Measurements from ENCODE around the gene COMMD3. TPM values are rescaled to one million over a fixed set of nuclear protein-coding genes. Genes with fewer than 3 reads are reported as not detected.

COMMD3 gene
- total and polyA plus RNA-seq, 2 of the 8 experiments (the other 6 are each of a cell fraction or from before 2014, with no cell fraction given), result 2.3 to 2.7 TPM

DNA sequence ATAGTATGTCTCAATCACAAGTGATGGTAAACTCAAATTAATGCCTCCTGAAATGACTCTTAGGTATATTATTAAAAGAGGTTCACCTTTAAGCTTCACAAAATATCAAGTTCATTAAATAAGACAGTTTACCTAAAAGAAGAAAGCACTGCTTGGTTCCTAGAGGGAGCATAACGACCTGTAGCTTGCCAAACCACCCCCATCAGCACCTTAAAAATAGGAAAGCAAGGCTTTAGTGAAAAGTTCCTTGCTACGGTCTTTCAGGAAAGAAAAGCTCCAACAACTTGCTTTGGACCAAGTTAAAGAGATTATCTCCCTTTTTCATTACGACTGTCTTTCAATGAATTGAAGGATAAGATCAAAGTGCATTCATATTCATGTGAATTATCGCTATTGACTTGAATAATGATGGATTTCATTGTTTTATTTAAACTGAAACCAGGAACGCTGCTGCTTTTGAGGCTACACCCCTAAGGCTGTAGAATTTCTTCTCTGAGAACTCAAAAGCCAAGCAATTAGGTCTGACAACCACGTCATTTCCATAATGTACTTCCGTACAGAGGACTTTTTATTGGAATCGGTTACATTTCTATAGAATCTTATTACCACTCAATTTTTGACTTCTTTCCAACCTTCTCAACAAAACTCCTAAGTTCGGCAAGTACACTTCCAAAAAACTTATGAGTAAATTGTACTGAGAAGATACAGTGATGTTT is 22.2 kb downstream of the COMMD3 start:
- ChIA-PET POLR2A (ENCODE audit: partially characterized antibody) (interaction anchor here (1.7 kb wide), 1 partner anchor 14 kb away, joined by 4 read pairs; no protein-coding TSS in a partner anchor), CTCF (ENCODE audit: partially characterized antibody) (interaction anchor here (0.5 kb wide), 1 partner anchor 21 kb away, joined by 4 read pairs; no protein-coding TSS in a partner anchor)
- Histone ChIP-seq H3K27ac (ENCODE audit: low read depth, low read length) (no peak overlapping the region), H3K23ac (ENCODE audit: insufficient read length) (no peak overlapping the region), H3K4me2 (ENCODE audit: insufficient read depth in 1 of 2, low read depth in 2 of 2, low read length in 2 of 2) (no peak overlapping the region), H3K4me3 (ENCODE audit: extremely low read depth in 1 of 4, insufficient read depth in 2 of 4, low read depth in 3 of 4, low read length in 4 of 4) (no peak overlapping the region), H3K9ac (replicated peaks in 1 of 4; ENCODE audit: extremely low read depth in 1 of 4, low read depth in 3 of 4, low read length in 3 of 4) (no peak overlapping the region), H2BK120ac (replicated peaks; ENCODE audit: low read depth, low read length) (no peak overlapping the region), H4K20me1 (replicated peaks in 1 of 2; ENCODE audit: control insufficient read depth in 1 of 2, insufficient read depth in 2 of 2, low read length in 2 of 2) (peaks cover 0 to 8% of the 10 kb centered on the region in 2 experiments), H3K79me1 (ENCODE audit: low read depth, low read length) (no peaks in the 10 kb centered on the region), H3K14ac (ENCODE audit: insufficient read length) (no peak overlapping the region), H2BK15ac (ENCODE audit: low read length) (no peak overlapping the region), H3K4ac (replicated peaks; ENCODE audit: insufficient read length, low read depth, low read length) (no peak overlapping the region), H3K23me2 (ENCODE audit: low read depth, low read length) (peaks cover 9% of the 10 kb centered on the region; the same call in 1 of the 2 replicates), H2AFZ (ENCODE audit: low read length) (no peak overlapping the region), H4K5ac (ENCODE audit: insufficient read length, low read depth, low read length) (no peak overlapping the region), H3K79me2 (ENCODE audit: control insufficient read depth in 1 of 2, insufficient read depth in 2 of 2, low read length in 2 of 2) (no peaks in the 10 kb centered on the region), H3K9me3 (ENCODE audit: insufficient read depth in 2 of 2, low read depth in 1 of 2, low read length in 1 of 2) (no peaks in the 10 kb centered on the region; a peak in 1 of 4 replicates), H2BK5ac (ENCODE audit: low read depth, low read length) (no peak overlapping the region), H3K56ac (replicated peaks; ENCODE audit: insufficient read length, low read depth, low read length) (no peak overlapping the region), H4K8ac (ENCODE audit: extremely low read depth, insufficient read depth, low read length) (no peak overlapping the region), H4K91ac (replicated peaks; ENCODE audit: insufficient read length, low read length) (no peak overlapping the region), H3K18ac (ENCODE audit: extremely low read depth, low read length) (no peak overlapping the region), H2BK12ac (ENCODE audit: low read depth, low read length) (no peak overlapping the region), H2BK20ac (ENCODE audit: low read length) (no peak overlapping the region), H2AK5ac (ENCODE audit: low read depth, low read length) (no peak overlapping the region), H3K27me3 (replicated peaks in 1 of 4; ENCODE audit: control insufficient read depth in 3 of 4, extremely low read depth in 1 of 4, insufficient read depth in 3 of 4, low read length in 3 of 4) (peaks cover 71 to 100% (median 90%) of the 10 kb centered on the region in 4 experiments), H3K4me1 (replicated peaks in 1 of 4; ENCODE audit: control insufficient read depth in 3 of 4, insufficient read depth in 4 of 4, low read length in 3 of 4) (peaks cover 0 to 19% (median 9%) of the 10 kb centered on the region in 4 experiments; a peak in 6 of 7 replicates), H3K36me3 (ENCODE audit: control insufficient read depth in 2 of 4, insufficient read depth in 4 of 4, low read length in 3 of 4) (peaks cover 0 to 3% (median 0%) of the 10 kb centered on the region in 4 experiments; a peak in 1 of 8 replicates)
- WGBS, 2 experiments (ENCODE audit: extremely low coverage in 1 of 2, insufficient coverage in 1 of 2, insufficient read length in 1 of 2, insufficient replicate concordance in 2 of 2, low coverage in 1 of 2, low lambda C conversion rate in 2 of 2, missing lambda C conversion rate in 1 of 2), result 21% methylated on average over 9 of the region's 9 CpGs; no CpG with 5 or more reads in 1 of the 2 experiments
- no peak for TF ChIP-seq BCL11A (IDR thresholded peaks at IDR 0.05; ENCODE audit: low read depth in 2 of 2, low read length in 2 of 2)
- TF ChIP-seq SUZ12 (IDR thresholded peaks at IDR 0.05; ENCODE audit: low read length), result peak; percentile 40
- peak; percentile 48 for TF ChIP-seq EZH2 (IDR thresholded peaks at IDR 0.05; ENCODE audit: low read depth, low read length, severe bottlenecking)
- TF ChIP-seq CEBPB (IDR thresholded peaks at IDR 0.05; ENCODE audit: low read depth, low read length), result no peak
- FAIRE-seq (no peak), DNase-seq (ENCODE audit: low read depth in 1 of 2, low spot score in 2 of 2) (no peak)

Measured in H1 (cell line).